WTC11 (cell line): ENCODE measurements around the gene TRIM7.

Source experiments
- ATF1 ChIP-seq: sonication (generic); formaldehyde crosslinking; IDR thresholded peaks from 2 replicates; pipeline ENCODE4 v1.8.1; 2023; ENCODE audit warnings: mild to moderate bottlenecking, moderate library complexity, missing genetic modification reagents
- ATF3 ChIP-seq: sonication (generic); formaldehyde crosslinking; conservative IDR thresholded peaks from 2 replicates; pipeline ENCODE4 v1.8.1; 2022; ENCODE audit warnings: mild to moderate bottlenecking, missing genetic modification reagents
- CBFB ChIP-seq: sonication (generic); formaldehyde crosslinking; IDR thresholded peaks from 2 replicates; pipeline ENCODE4 v1.8.1; 2022; ENCODE audit warnings: mild to moderate bottlenecking, low read depth, missing genetic modification reagents
- CREM ChIP-seq: sonication (generic); formaldehyde crosslinking; IDR thresholded peaks from 2 replicates; pipeline ENCODE4 v1.8.1; 2022; ENCODE audit warnings: mild to moderate bottlenecking, missing genetic modification reagents, moderate library complexity
- ELF4 ChIP-seq: sonication (generic); formaldehyde crosslinking; IDR thresholded peaks from 2 replicates; pipeline ENCODE4 v1.8.1; 2022; ENCODE audit warnings: low read depth, mild to moderate bottlenecking, moderate library complexity, missing genetic modification reagents
- ESRRA ChIP-seq: sonication (generic); formaldehyde crosslinking; IDR thresholded peaks from 2 replicates; pipeline ENCODE4 v1.8.1; 2022; ENCODE audit warnings: mild to moderate bottlenecking, missing genetic modification reagents, borderline replicate concordance
- JUN ChIP-seq: sonication (generic); formaldehyde crosslinking; IDR thresholded peaks from 2 replicates; pipeline ENCODE4 v1.8.0; 2023; ENCODE audit warnings: mild to moderate bottlenecking, missing genetic modification reagents
- USF1 ChIP-seq: sonication (generic); formaldehyde crosslinking; IDR thresholded peaks from 2 replicates; pipeline ENCODE4 v1.8.0; 2022; ENCODE audit warnings: mild to moderate bottlenecking, missing genetic modification reagents
- ZBTB43 ChIP-seq: sonication (generic); formaldehyde crosslinking; IDR thresholded peaks from 2 replicates; pipeline ENCODE4 v1.8.1; 2023; ENCODE audit warnings: mild to moderate bottlenecking, missing genetic modification reagents
- ZNF121 ChIP-seq: sonication (generic); formaldehyde crosslinking; IDR thresholded peaks from 2 replicates; pipeline ENCODE4 v1.8.0; 2023; ENCODE audit warnings: missing genetic modification reagents
- ZNF532 ChIP-seq: fragments of 250-450 bp; sonication (Bioruptor Pico); IDR thresholded peaks from 2 replicates; pipeline ENCODE4 v1.9.0; 2021; ENCODE audit warnings: mild to moderate bottlenecking, borderline replicate concordance
- TF ChIP-seq, protein P1 (sequence below): fragments of 200-600 bp; IDR thresholded peaks from 2 replicates; pipeline ENCODE4 v1.8.0; 2022; ENCODE audit warnings: antibody characterized with exemption
- TF ChIP-seq, protein P2 (sequence below): sonication (generic); formaldehyde crosslinking; IDR thresholded peaks from 2 replicates; pipeline ENCODE4 v1.8.1; 2023; ENCODE audit warnings: mild to moderate bottlenecking, missing genetic modification reagents, moderate library complexity

GRCh38 chr5:181207214-181207959, 2.4 kb upstream of the TRIM7 start:
- TF ChIP-seq ZNF532 (CRISPR knock-in tag) (no peak), ESRRA (CRISPR knock-in tag) (no peak), CBFB (CRISPR knock-in tag) (no peak), ZBTB43 (CRISPR knock-in tag) (no peak), USF1 (no peak), CREM (CRISPR knock-in tag) (no peak; the same call in 1 of the 2 replicates), ATF3 (CRISPR knock-in tag) (no peak), ZNF121 (CRISPR knock-in tag) (no peak), JUN (no peak), ATF1 (CRISPR knock-in tag) (no peak), ELF4 (CRISPR knock-in tag) (no peak)
- TF ChIP-seq, protein P1, sequence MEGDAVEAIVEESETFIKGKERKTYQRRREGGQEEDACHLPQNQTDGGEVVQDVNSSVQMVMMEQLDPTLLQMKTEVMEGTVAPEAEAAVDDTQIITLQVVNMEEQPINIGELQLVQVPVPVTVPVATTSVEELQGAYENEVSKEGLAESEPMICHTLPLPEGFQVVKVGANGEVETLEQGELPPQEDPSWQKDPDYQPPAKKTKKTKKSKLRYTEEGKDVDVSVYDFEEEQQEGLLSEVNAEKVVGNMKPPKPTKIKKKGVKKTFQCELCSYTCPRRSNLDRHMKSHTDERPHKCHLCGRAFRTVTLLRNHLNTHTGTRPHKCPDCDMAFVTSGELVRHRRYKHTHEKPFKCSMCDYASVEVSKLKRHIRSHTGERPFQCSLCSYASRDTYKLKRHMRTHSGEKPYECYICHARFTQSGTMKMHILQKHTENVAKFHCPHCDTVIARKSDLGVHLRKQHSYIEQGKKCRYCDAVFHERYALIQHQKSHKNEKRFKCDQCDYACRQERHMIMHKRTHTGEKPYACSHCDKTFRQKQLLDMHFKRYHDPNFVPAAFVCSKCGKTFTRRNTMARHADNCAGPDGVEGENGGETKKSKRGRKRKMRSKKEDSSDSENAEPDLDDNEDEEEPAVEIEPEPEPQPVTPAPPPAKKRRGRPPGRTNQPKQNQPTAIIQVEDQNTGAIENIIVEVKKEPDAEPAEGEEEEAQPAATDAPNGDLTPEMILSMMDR: no peak
- TF ChIP-seq, protein P2, sequence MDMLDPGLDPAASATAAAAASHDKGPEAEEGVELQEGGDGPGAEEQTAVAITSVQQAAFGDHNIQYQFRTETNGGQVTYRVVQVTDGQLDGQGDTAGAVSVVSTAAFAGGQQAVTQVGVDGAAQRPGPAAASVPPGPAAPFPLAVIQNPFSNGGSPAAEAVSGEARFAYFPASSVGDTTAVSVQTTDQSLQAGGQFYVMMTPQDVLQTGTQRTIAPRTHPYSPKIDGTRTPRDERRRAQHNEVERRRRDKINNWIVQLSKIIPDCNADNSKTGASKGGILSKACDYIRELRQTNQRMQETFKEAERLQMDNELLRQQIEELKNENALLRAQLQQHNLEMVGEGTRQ (CRISPR knock-in tag): no peak
